GM23338 (cell line): ENCODE measurements around the gene POLR3A. TPM values are rescaled to one million over a fixed set of nuclear protein-coding genes. Genes with fewer than 3 reads are reported as not detected.

Experiments
- ATAC-seq: fragments of 200-7000 bp; cut with Tn5 transposase; 3 replicates; pipeline ENCODE4 v1.9.1; 2020
- DNase-seq: peaks from one replicate; pipeline ENCODE4 v3.0.0-alpha.2; 2015; ENCODE audit warnings: low spot score
- H2AFZ ChIP-seq: fragments of 200-600 bp; sonication (generic); 2 replicates; pipeline ENCODE4 v1.8.0; 2016; ENCODE audit warnings: antibody characterized with exemption, mild to moderate bottlenecking, moderate library complexity
- H3F3A ChIP-seq: fragments of 200-600 bp; sonication (generic); replicated peaks from 2 replicates; pipeline ENCODE4 v1.8.0; 2017; ENCODE audit warnings: antibody characterized with exemption, mixed run types, low read depth
- H3K27ac ChIP-seq: fragments of 200-600 bp; sonication (generic); 2 replicates; pipeline ENCODE4 v1.6.1; 2016; ENCODE audit warnings: low read depth
- H3K27me3 ChIP-seq: fragments of 200-600 bp; sonication (generic); 2 replicates; pipeline ENCODE4 v1.8.0; 2016; ENCODE audit warnings: mild to moderate bottlenecking, mixed run types, moderate library complexity; ENCODE audit not compliant: insufficient read depth
- H3K36me3 ChIP-seq: fragments of 200-600 bp; sonication (generic); 2 replicates; pipeline ENCODE4 v1.8.0; 2016; ENCODE audit warnings: mild to moderate bottlenecking; ENCODE audit not compliant: insufficient read depth
- H3K4me1 ChIP-seq: fragments of 200-600 bp; sonication (generic); 2 replicates; pipeline ENCODE4 v1.8.0; 2016; ENCODE audit warnings: mild to moderate bottlenecking, moderate library complexity; ENCODE audit not compliant: insufficient read depth
- H3K4me2 ChIP-seq: fragments of 200-600 bp; sonication (generic); 2 replicates; pipeline ENCODE4 v1.7.1; 2017; ENCODE audit warnings: mixed run types
- H3K4me3 ChIP-seq: fragments of 200-600 bp; sonication (generic); 2 replicates; pipeline ENCODE4 v1.6.1; 2016; ENCODE audit warnings: mixed run types
- H3K79me2 ChIP-seq: fragments of 200-600 bp; sonication (generic); replicated peaks from 2 replicates; pipeline ENCODE4 v1.8.0; 2017; ENCODE audit warnings: mild to moderate bottlenecking; ENCODE audit not compliant: insufficient read depth
- H3K9me2 ChIP-seq: fragments of 200-600 bp; sonication (generic); 2 replicates; pipeline ENCODE4 v1.8.0; 2017; ENCODE audit not compliant: insufficient read depth
- H4K20me1 ChIP-seq: fragments of 200-600 bp; sonication (generic); replicated peaks from 2 replicates; pipeline ENCODE4 v1.8.0; 2017; ENCODE audit warnings: mild to moderate bottlenecking; ENCODE audit not compliant: insufficient read depth
- H3K27ac Mint-ChIP-seq: 2 replicates; pipeline ENCODE4 v1.8.0; 2020; ENCODE audit warnings: inconsistent platforms, mild to moderate bottlenecking, moderate library complexity, mixed read lengths
- H3K27me3 Mint-ChIP-seq: 3 replicates; pipeline ENCODE4 v1.8.0; 2022; ENCODE audit warnings: low read depth, mild to moderate bottlenecking, moderate library complexity, mixed read lengths, inconsistent platforms; ENCODE audit not compliant: insufficient read depth, poor library complexity
- H3K36me3 Mint-ChIP-seq: 3 replicates; pipeline ENCODE4 v1.8.0; 2021; ENCODE audit warnings: low read depth, mild to moderate bottlenecking, inconsistent platforms, moderate library complexity, mixed read lengths
- H3K4me1 Mint-ChIP-seq: 3 replicates; pipeline ENCODE4 v1.8.0; 2020; ENCODE audit warnings: mild to moderate bottlenecking, inconsistent platforms, mixed read lengths
- H3K4me3 Mint-ChIP-seq: 3 replicates; pipeline ENCODE4 v1.8.0; 2021; ENCODE audit warnings: moderate library complexity, mild to moderate bottlenecking, inconsistent platforms, mixed read lengths
- H3K9me3 Mint-ChIP-seq: 3 replicates; pipeline ENCODE4 v1.8.0; 2020; ENCODE audit warnings: moderate library complexity, mild to moderate bottlenecking, inconsistent platforms, mixed read lengths
- EZH2 ChIP-seq: fragments of 200-600 bp; sonication (generic); IDR thresholded peaks from one replicate; pipeline ENCODE4 v1.8.0; 2017; ENCODE audit warnings: antibody characterized with exemption, mild to moderate bottlenecking, low read depth; ENCODE audit not compliant: unreplicated experiment
- EZH2phosphoT487 ChIP-seq: fragments of 200-600 bp; sonication (generic); IDR thresholded peaks from one replicate; pipeline ENCODE4 v1.8.1; 2018; ENCODE audit warnings: antibody characterized with exemption; ENCODE audit not compliant: unreplicated experiment
- NANOG ChIP-seq: IDR thresholded peaks from 2 replicates; pipeline ENCODE4 v1.6.1; 2016; ENCODE audit warnings: antibody characterized with exemption, borderline replicate concordance
- POLR2AphosphoS5 ChIP-seq: IDR thresholded peaks from 2 replicates; pipeline ENCODE4 v1.6.1; 2016; ENCODE audit warnings: antibody characterized with exemption, low read depth
- REST ChIP-seq: IDR thresholded peaks from one replicate; pipeline ENCODE4 v1.6.1; 2018; ENCODE audit warnings: antibody characterized with exemption; ENCODE audit not compliant: unreplicated experiment
- STAT1 ChIP-seq: IDR thresholded peaks from one replicate; pipeline ENCODE4 v1.6.1; 2016; ENCODE audit warnings: antibody characterized with exemption; ENCODE audit not compliant: unreplicated experiment
- ZNF462 ChIP-seq: fragments of 250-450 bp; sonication (Bioruptor Pico); IDR thresholded peaks from 2 replicates; pipeline ENCODE4 v1.5.0; 2020; ENCODE audit warnings: mild to moderate bottlenecking, moderate library complexity
- polyA plus RNA-seq: library from polyadenylated mRNA; unstranded; fragments of >200 nt; fragmentation: Nextera tagmentation; extraction: Ambion mirVana; gene quantifications from 2 replicates; pipeline ENCODE4 v1.2.1, GENCODE V29; 2016
- total RNA-seq: library from RNA; depleted of rRNA; stranded (reverse); fragments of >200 nt; shearing (Covaris generic); gene quantifications from 2 replicates; pipeline ENCODE4 v1.2.3, GENCODE V29; 2014

Gene POLR3A
- total and polyA plus RNA-seq, 2 experiments from 2014 or later = 11.6 to 35.5 TPM

- Histone ChIP-seq H3K27me3 (no peaks in the 10 kb centered on the region), H4K20me1 (peaks cover 62% of the 10 kb centered on the region), H3K27ac (peak overlapping the region; percentile 73), H3F3A (peaks cover 72% of the 10 kb centered on the region), H3K9me2 (no peaks in the 10 kb centered on the region), H3K4me2 (peak overlapping the region; percentile 98), H3K36me3 (peaks cover 43% of the 10 kb centered on the region), H2AFZ (no peak overlapping the region), H3K4me3 (no peak overlapping the region), H3K4me1 (peaks cover 69% of the 10 kb centered on the region), H3K79me2 (peaks cover 46% of the 10 kb centered on the region)
- peak overlapping the region; percentile 93 for H3K27ac Mint-ChIP-seq
- peaks cover 2% of the 10 kb centered on the region; the same call in 1 of the 3 replicates for H3K9me3 Mint-ChIP-seq
- peaks cover 70% of the 10 kb centered on the region for H3K36me3 Mint-ChIP-seq
- ATAC-seq = no peak; the same call in 2 of the 3 replicates
- TF ChIP-seq EZH2phosphoT487 (no peak), POLR2AphosphoS5 (0 out of 2 replicates have a peak, but pooled peaks have one; percentile 9)
- H3K27me3 Mint-ChIP-seq = peaks cover 35% of the 10 kb centered on the region
- no peak for DNase-seq
- peak overlapping the region; percentile 15; the same call in 2 of the 3 replicates for H3K4me3 Mint-ChIP-seq
- H3K4me1 Mint-ChIP-seq = peaks cover 67% of the 10 kb centered on the region
Measured at GRCh38 chr10:78041170-78042057, 12.1 kb upstream of the POLR3A start.

- H3K9me3 Mint-ChIP-seq = peaks cover 2% of the 10 kb centered on the region; the same call in 1 of the 3 replicates
- H3K4me1 Mint-ChIP-seq = peaks cover 79% of the 10 kb centered on the region
- Histone ChIP-seq H3K4me1 (peaks cover 78% of the 10 kb centered on the region), H2AFZ (no peak overlapping the region), H3K27me3 (no peaks in the 10 kb centered on the region), H3K36me3 (peaks cover 59% of the 10 kb centered on the region), H3K9me2 (no peaks in the 10 kb centered on the region), H3K79me2 (peaks cover 63% of the 10 kb centered on the region), H4K20me1 (peaks cover 79% of the 10 kb centered on the region), H3F3A (peaks cover 86% of the 10 kb centered on the region), H3K4me3 (peak overlapping the region; percentile 94), H3K4me2 (peak overlapping the region; percentile 98), H3K27ac (peak overlapping the region; percentile 79)
- H3K4me3 Mint-ChIP-seq = peak overlapping the region; percentile 49
- peak; percentile 63 for DNase-seq
- peaks cover 86% of the 10 kb centered on the region for H3K36me3 Mint-ChIP-seq
- ATAC-seq = peak; percentile 40
- H3K27ac Mint-ChIP-seq = peak overlapping the region; percentile 6; the same call in 1 of the 2 replicates
- TF ChIP-seq NANOG (peak; percentile 98), ZNF462 (CRISPR knock-in tag) (no peak), REST (no peak), EZH2 (no peak), STAT1 (no peak)
- H3K27me3 Mint-ChIP-seq = peaks cover 39% of the 10 kb centered on the region
Measured at GRCh38 chr10:78039743-78040142, 10.4 kb upstream of the POLR3A start.
